Liver (tissue), 9 donors: Measurements from ENCODE around the gene SPTB. TPM values are rescaled to one million over a fixed set of nuclear protein-coding genes. Genes with fewer than 3 reads are reported as not detected.

Experiments
- DNase-seq: peaks from one replicate; pipeline ENCODE4 v3.0.0-alpha.2; 2017; ENCODE audit warnings: low spot score
- H3K27ac ChIP-seq, 2 donors: one replicate each; pipeline ENCODE4 v1.7.0; 2013; ENCODE audit warnings: inconsistent platforms in 2 of 2, low read length in 2 of 2, control low read depth in 1 of 2, low read depth in 1 of 2, mild to moderate bottlenecking in 1 of 2
- H3K27me3 ChIP-seq, 4 donors: one replicate each; pipeline versions ENCODE4 v1.6.1 to v1.7.0; 2013; ENCODE audit warnings: low read length in 3 of 4, inconsistent platforms in 1 of 4, mild to moderate bottlenecking in 1 of 4, moderate library complexity in 1 of 4; ENCODE audit not compliant: control insufficient read depth in 4 of 4, insufficient read depth in 4 of 4
- H3K36me3 ChIP-seq, 4 donors: one replicate each; pipeline versions ENCODE4 v1.6.1 to v1.7.0; 2013; ENCODE audit warnings: low read length in 3 of 4, mild to moderate bottlenecking in 3 of 4, low read depth in 1 of 4, moderate library complexity in 1 of 4; ENCODE audit not compliant: control insufficient read depth in 4 of 4, insufficient read depth in 3 of 4
- H3K4me1 ChIP-seq, 4 donors: one replicate each; pipeline versions ENCODE4 v1.6.1 to v1.7.0; 2013; ENCODE audit warnings: low read length in 3 of 4, mild to moderate bottlenecking in 3 of 4, moderate library complexity in 1 of 4; ENCODE audit not compliant: control insufficient read depth in 4 of 4, insufficient read depth in 4 of 4
- H3K4me3 ChIP-seq, 3 donors: one replicate each; pipeline versions ENCODE4 v1.6.1 to v1.7.0; 2013; ENCODE audit warnings: low read length in 3 of 3, control low read depth in 1 of 3, low read depth in 1 of 3, mild to moderate bottlenecking in 1 of 3
- H3K9ac ChIP-seq, 2 donors: one replicate each; pipeline ENCODE4 v1.7.0; 2013; ENCODE audit warnings: low read length in 2 of 2, mild to moderate bottlenecking in 2 of 2, moderate library complexity in 2 of 2, control low read depth in 1 of 2, low read depth in 1 of 2
- H3K9me3 ChIP-seq, 4 donors: one replicate each; pipeline versions ENCODE4 v1.6.1 to v1.7.0; 2013; ENCODE audit warnings: low read length in 3 of 4; ENCODE audit not compliant: control insufficient read depth in 4 of 4
- EGR1 ChIP-seq, 2 donors: IDR thresholded peaks; 2 replicates each; pipeline ENCODE4 v1.6.1; 2016 to 2018; ENCODE audit warnings: antibody characterized with exemption in 2 of 2, low read depth in 2 of 2
- FOXA1 ChIP-seq: IDR thresholded peaks from 2 replicates; pipeline ENCODE4 v1.6.1; 2016; ENCODE audit warnings: antibody characterized with exemption
- FOXA2 ChIP-seq: IDR thresholded peaks from 2 replicates; pipeline ENCODE4 v1.6.1; 2016; ENCODE audit warnings: antibody characterized with exemption
- GABPA ChIP-seq, 2 donors: IDR thresholded peaks in 1 of 2; conservative IDR thresholded peaks in 1 of 2; 2 replicates each; pipeline ENCODE4 v1.6.1; 2016; ENCODE audit warnings: antibody characterized with exemption in 2 of 2, mild to moderate bottlenecking in 1 of 2, moderate library complexity in 1 of 2
- HNF4A ChIP-seq, 2 donors: conservative IDR thresholded peaks; 2 replicates each; pipeline ENCODE4 v1.6.1; 2016; ENCODE audit warnings: antibody characterized with exemption in 2 of 2, mild to moderate bottlenecking in 2 of 2
- JUND ChIP-seq, 2 donors: IDR thresholded peaks; 2 replicates each; pipeline ENCODE4 v1.6.1; 2016; ENCODE audit warnings: antibody characterized with exemption in 2 of 2
- NR2F2 ChIP-seq: IDR thresholded peaks from 2 replicates; pipeline ENCODE4 v1.6.1; 2016; ENCODE audit warnings: antibody characterized with exemption
- RAD21 ChIP-seq, 2 donors: IDR thresholded peaks; 2 replicates each; pipeline ENCODE4 v1.6.1; 2016; ENCODE audit warnings: antibody characterized with exemption in 2 of 2, mild to moderate bottlenecking in 2 of 2
- RXRA ChIP-seq, 2 donors: IDR thresholded peaks; 2 replicates each; pipeline ENCODE4 v1.6.1; 2017 to 2018; ENCODE audit warnings: antibody characterized with exemption in 2 of 2, mild to moderate bottlenecking in 1 of 2
- TAF1 ChIP-seq: conservative IDR thresholded peaks from 2 replicates; pipeline ENCODE4 v1.6.1; 2016; ENCODE audit warnings: antibody characterized with exemption, mild to moderate bottlenecking
- YY1 ChIP-seq: IDR thresholded peaks from 2 replicates; pipeline ENCODE4 v1.6.1; 2016; ENCODE audit warnings: antibody characterized with exemption, mild to moderate bottlenecking
- whole genome bisulfite sequencing: extraction: QIAGEN DNeasy Blood & Tissue Kit; methylation state at CpG from one replicate; pipeline ENCODE4 v1.1.7; 2013; 5-methylcytosine and 5-hydroxymethylcytosine counted together
- polyA plus RNA-seq, 2 donors: library from polyadenylated mRNA; stranded (reverse) in 1 of 2; unstranded in 1 of 2; fragments of 200-250 nt in 1 of 2; fragments of >200 nt in 1 of 2; fragmentation: Nextera tagmentation in 1 of 2; extraction: Ambion mirVana in 1 of 2; gene quantifications; one replicate each; pipeline versions ENCODE4 v1.2.1 to v1.2.3, GENCODE V29; 2013 to 2015
- total RNA-seq, 2 donors: library from RNA; depleted of rRNA; stranded (reverse); fragments of >200 nt; gene quantifications; one replicate each; pipeline ENCODE4 v1.2.3, GENCODE V29; 2014
- TF ChIP-seq, protein P1 (sequence below): fragments of 150-350 bp; IDR thresholded peaks from 2 replicates; pipeline ENCODE4 v1.5.1; 2017; ENCODE audit warnings: improper control_type of control experiment, low read depth, low read length; ENCODE audit not compliant: missing input control
- TF ChIP-seq, protein P2 (sequence below): IDR thresholded peaks from 2 replicates; pipeline ENCODE4 v1.6.1; 2016; ENCODE audit warnings: antibody characterized with exemption
- TF ChIP-seq, protein P3 (sequence below): IDR thresholded peaks from 2 replicates; pipeline ENCODE4 v1.6.1; 2016; ENCODE audit warnings: antibody characterized with exemption, mild to moderate bottlenecking
- donor health status: healthy.
- donor health status: healthy.
- donor health status: healthy.
- donor health status: healthy.
- donor health status: healthy.

The SPTB gene
- total and polyA plus RNA-seq, 4 donors = 0.12 to 332 (median 0.26) TPM

DNA sequence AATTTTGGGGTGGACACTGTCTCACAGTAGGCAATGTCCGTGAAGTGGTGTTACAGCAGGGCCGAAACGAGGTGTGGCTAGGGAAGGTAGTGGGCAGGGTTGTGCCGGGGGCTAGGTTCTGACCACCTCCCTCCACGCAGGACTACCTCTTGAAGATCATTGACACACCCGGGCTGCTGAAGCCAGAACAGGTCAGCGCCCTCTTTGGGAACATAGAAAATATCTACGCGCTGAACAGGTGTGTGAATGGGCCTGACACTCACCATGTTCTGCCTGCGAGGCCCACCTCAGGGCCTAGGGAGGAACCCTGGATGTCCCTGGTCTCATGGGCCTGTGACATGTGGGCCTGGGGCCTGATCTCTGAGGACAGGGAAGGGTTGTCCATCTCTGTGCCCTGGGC is 150.9 kb downstream of the SPTB start:
- no peaks in the 10 kb centered on the region for H3K9me3 ChIP-seq
- H3K27me3 ChIP-seq = no peaks in the 10 kb centered on the region
- peaks cover 0 to 15% (median 6%) of the 10 kb centered on the region in 4 donors for H3K4me1 ChIP-seq
- TF ChIP-seq, protein P1, sequence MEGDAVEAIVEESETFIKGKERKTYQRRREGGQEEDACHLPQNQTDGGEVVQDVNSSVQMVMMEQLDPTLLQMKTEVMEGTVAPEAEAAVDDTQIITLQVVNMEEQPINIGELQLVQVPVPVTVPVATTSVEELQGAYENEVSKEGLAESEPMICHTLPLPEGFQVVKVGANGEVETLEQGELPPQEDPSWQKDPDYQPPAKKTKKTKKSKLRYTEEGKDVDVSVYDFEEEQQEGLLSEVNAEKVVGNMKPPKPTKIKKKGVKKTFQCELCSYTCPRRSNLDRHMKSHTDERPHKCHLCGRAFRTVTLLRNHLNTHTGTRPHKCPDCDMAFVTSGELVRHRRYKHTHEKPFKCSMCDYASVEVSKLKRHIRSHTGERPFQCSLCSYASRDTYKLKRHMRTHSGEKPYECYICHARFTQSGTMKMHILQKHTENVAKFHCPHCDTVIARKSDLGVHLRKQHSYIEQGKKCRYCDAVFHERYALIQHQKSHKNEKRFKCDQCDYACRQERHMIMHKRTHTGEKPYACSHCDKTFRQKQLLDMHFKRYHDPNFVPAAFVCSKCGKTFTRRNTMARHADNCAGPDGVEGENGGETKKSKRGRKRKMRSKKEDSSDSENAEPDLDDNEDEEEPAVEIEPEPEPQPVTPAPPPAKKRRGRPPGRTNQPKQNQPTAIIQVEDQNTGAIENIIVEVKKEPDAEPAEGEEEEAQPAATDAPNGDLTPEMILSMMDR = no peak
- no peak for TF ChIP-seq EGR1 (IDR thresholded peaks at IDR 0.05; ENCODE audit: low read depth in 2 of 2)
- TF ChIP-seq, protein P2, sequence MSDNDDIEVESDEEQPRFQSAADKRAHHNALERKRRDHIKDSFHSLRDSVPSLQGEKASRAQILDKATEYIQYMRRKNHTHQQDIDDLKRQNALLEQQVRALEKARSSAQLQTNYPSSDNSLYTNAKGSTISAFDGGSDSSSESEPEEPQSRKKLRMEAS = no peak
- TF ChIP-seq TAF1 = no peak
- no peak for TF ChIP-seq FOXA2
- TF ChIP-seq HNF4A (conservative IDR thresholded peaks at IDR 0.05) = no peak
- TF ChIP-seq FOXA1 = no peak
- no peak for TF ChIP-seq NR2F2
- no peak for TF ChIP-seq YY1
- no peak for TF ChIP-seq RXRA (IDR thresholded peaks at IDR 0.05)
- TF ChIP-seq GABPA (IDR thresholded peaks at IDR 0.05 in 1 of 2, conservative IDR thresholded peaks at IDR 0.05 in 1 of 2) = no peak
- TF ChIP-seq JUND (IDR thresholded peaks at IDR 0.05) = no peak
- no peak overlapping the region for H3K27ac ChIP-seq
- DNase-seq = no peak
- 97% methylated on average over 10 of the region's 10 CpGs for WGBS
- H3K36me3 ChIP-seq = peaks cover 12 to 52% (median 33%) of the 10 kb centered on the region in 4 donors
- no peak overlapping the region for H3K4me3 ChIP-seq
- no peak overlapping the region for H3K9ac ChIP-seq

DNA sequence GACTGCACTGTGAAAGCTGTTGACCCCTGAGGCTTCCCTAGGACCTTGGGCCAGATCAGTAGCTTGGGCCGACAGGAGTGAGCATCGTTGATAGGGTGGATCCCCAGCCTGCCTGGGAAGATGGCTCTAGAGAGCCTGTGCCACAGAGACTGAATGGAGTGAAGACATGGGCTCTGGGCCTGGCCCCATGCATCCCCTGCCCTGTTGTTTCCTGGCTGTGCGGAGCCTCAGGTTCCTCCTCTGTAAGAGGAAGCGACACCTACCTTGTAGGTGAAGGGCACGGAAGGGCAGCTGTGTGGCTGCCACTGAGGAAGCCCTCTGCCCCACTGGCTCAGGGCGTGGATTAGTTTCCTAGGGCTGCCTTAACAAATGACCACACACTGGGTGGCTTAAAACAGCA is 151.6 kb downstream of the SPTB start:
- no peak overlapping the region for H3K27ac ChIP-seq
- DNase-seq = no peak
- no peaks in the 10 kb centered on the region for H3K27me3 ChIP-seq
- no peaks in the 10 kb centered on the region for H3K9me3 ChIP-seq
- WGBS = 92% methylated on average over 6 of the region's 6 CpGs
- H3K36me3 ChIP-seq = peaks cover 12 to 45% (median 29%) of the 10 kb centered on the region in 4 donors
- H3K4me3 ChIP-seq = no peak overlapping the region
- TF ChIP-seq, protein P3, sequence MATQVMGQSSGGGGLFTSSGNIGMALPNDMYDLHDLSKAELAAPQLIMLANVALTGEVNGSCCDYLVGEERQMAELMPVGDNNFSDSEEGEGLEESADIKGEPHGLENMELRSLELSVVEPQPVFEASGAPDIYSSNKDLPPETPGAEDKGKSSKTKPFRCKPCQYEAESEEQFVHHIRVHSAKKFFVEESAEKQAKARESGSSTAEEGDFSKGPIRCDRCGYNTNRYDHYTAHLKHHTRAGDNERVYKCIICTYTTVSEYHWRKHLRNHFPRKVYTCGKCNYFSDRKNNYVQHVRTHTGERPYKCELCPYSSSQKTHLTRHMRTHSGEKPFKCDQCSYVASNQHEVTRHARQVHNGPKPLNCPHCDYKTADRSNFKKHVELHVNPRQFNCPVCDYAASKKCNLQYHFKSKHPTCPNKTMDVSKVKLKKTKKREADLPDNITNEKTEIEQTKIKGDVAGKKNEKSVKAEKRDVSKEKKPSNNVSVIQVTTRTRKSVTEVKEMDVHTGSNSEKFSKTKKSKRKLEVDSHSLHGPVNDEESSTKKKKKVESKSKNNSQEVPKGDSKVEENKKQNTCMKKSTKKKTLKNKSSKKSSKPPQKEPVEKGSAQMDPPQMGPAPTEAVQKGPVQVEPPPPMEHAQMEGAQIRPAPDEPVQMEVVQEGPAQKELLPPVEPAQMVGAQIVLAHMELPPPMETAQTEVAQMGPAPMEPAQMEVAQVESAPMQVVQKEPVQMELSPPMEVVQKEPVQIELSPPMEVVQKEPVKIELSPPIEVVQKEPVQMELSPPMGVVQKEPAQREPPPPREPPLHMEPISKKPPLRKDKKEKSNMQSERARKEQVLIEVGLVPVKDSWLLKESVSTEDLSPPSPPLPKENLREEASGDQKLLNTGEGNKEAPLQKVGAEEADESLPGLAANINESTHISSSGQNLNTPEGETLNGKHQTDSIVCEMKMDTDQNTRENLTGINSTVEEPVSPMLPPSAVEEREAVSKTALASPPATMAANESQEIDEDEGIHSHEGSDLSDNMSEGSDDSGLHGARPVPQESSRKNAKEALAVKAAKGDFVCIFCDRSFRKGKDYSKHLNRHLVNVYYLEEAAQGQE = no peak
- no peak for TF ChIP-seq FOXA1
- no peak for TF ChIP-seq EGR1 (IDR thresholded peaks at IDR 0.05; ENCODE audit: low read depth in 2 of 2)
- H3K9ac ChIP-seq = no peak overlapping the region
- H3K4me1 ChIP-seq = peaks cover 0 to 17% (median 7%) of the 10 kb centered on the region in 4 donors

DNA sequence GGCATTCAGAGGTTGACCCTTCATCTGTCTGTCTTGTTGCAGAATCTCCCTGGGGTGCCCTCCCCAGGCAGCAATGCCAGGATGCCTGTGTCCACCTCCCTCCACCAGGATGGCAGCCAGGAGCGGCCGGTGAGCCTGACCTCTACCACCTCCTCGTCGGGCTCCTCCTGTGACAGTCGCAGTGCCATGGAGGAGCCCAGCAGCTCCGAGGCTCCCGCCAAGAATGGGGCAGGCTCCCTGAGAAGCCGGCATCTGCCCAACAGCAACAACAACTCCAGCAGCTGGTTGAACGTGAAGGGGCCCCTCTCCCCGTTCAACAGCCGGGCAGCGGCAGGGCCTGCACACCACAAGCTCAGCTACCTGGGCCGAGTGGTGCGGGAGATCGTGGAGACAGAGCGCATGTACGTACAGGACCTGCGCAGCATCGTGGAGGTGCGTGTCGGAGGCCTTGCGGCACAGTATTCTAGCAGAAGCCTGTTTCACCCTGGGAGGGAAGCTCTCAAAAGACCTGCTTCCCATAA is 152.1 kb downstream of the SPTB start:
- WGBS = 94% methylated on average over 22 of the region's 22 CpGs
- Histone ChIP-seq H3K9ac (no peak overlapping the region), H3K27ac (no peak overlapping the region), H3K9me3 (no peaks in the 10 kb centered on the region), H3K36me3 (peaks cover 11 to 42% (median 26%) of the 10 kb centered on the region in 4 donors), H3K4me3 (no peak overlapping the region), H3K27me3 (no peaks in the 10 kb centered on the region), H3K4me1 (peaks cover 0 to 17% (median 7%) of the 10 kb centered on the region in 4 donors)
- no peak for DNase-seq
- TF ChIP-seq TAF1 = no peak
- TF ChIP-seq FOXA1 = no peak
- TF ChIP-seq FOXA2 = no peak
- TF ChIP-seq NR2F2 = no peak
- no peak for TF ChIP-seq YY1
- no peak for TF ChIP-seq RAD21 (IDR thresholded peaks at IDR 0.05)
- TF ChIP-seq, protein P2 = no peak
- no peak for TF ChIP-seq HNF4A (conservative IDR thresholded peaks at IDR 0.05)
- no peak for TF ChIP-seq GABPA (IDR thresholded peaks at IDR 0.05 in 1 of 2, conservative IDR thresholded peaks at IDR 0.05 in 1 of 2)
- TF ChIP-seq, protein P3 = no peak
- TF ChIP-seq, protein P1 = no peak
